ENCODE data around the gene ELOF1.
"Not testable (repeated sequence)": the region's sequence is repeated elsewhere in the genome, so short reads cannot be mapped to it uniquely, and the experiment has no call there.

Gene ELOF1

DNA sequence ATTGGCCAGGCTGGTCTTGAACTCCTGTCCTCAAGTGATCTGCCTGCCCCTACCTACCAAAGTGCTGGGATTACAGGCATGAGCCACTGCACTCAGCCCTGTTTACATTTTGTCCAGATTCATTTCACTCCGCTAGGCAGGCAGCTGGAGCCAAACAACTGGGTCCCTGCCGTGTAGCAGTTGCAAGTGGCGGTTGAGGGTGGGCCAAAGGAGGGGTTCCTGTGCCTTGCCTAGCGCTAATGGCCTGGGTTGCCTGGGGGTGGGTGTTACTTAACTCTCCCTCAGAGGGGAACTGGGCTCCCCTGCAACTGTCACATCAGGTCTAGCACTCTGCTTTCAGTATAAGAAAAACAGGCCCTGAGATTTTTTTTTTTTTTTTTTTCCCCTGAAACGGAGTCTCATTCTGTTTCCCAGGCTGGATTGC, 11.0 kb upstream of the ELOF1 start:
- no peak for DNase-seq (ENCODE audit: low read depth in 2 of 2)

DNA sequence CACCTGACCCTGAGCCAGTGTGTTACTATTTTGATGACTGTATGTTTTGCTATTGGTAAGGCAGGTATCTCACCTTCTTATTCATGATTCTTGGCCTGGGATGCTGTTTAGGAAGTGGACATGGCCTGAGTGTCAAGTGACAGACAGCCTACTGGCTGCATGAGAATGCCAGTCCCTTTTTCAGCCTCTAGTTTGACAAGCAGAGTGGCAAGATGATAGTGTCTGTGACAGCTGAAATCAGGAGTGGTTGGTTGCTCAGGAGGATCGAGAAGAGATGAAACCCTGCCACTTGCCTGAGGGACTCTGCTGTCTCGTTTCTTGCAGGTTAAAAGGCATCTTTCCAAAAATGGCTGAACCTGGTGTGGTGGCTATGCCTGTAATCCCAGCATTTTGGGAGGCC, 7.1 kb upstream of the ELOF1 start:
- no peak for DNase-seq (ENCODE audit: low read depth in 2 of 2)

DNA sequence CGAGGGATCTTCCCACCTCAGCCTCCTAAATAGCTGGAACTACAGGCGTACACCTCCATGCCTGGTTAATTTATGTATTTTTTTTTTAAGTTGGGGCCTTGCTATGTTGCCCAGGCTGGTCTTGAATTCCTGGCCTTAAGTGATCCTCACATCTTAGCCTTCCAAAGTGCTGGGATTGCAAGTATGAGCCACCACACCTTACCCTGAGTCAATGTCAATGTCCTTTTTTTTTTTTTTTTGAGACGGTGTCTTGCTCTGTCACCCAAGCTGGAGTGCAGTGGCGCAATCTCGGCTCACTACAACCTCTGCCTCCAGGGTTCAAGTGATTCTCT, 6.6 kb upstream of the ELOF1 start:
- not testable (repeated sequence) for DNase-seq (ENCODE audit: low read depth in 2 of 2)

DNA sequence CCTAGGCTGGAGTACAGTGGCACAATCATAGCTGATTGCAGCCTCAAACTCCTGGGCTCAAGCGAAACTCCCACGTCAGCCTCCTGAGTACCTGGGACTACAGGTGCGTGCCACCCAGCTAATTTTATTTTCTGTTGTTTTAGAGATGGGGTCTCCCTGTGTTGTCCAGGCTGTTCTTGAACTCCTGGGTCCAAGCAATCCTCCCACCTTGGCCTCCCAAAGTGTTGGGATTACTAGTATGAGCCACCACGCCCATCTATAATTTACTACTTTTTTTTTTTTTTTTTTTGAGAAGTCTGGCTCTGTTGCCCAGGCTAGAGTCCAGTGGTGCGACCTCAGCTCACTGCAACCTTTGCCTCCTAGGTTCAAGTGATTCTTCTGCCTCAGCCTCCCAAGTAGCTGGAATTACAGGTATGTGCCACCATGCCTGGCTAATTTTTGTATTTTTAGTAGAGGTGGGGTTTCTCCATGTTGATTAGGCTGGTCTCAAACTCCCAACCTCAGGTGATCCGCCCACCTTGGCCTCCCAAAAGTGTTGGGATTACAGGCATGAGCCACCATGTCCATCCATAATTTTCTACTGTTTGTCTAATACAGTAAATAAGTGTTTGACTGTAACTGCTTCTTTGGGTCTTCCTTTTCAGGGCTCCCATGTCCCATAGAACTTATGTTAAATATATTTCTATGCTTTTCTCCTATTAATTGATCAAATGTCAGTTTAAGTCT, 5.2 kb upstream of the ELOF1 start:
- DNase-seq (ENCODE audit: low read depth in 2 of 2): not testable (repeated sequence)

DNA sequence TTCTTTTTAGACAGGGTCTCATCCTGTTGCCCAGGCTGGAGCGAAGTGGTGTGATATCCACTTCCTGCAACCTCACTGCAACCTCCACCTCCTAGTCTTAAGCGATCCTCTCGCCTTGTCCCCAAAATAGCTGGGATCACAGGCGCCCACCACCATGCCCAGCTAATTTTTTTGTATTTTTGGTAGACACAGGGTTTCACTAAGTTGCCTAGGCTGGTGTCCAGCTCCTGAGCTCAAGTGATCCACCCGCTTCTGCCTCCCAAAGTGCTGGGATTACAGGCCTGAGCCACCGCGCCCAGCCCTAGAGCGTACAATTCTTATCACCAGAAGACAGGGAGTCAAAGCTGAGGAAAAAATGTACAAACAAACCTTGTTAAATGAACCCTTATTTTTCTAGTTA, 4.5 kb upstream of the ELOF1 start:
- DNase-seq (ENCODE audit: low read depth in 2 of 2): no peak

DNA sequence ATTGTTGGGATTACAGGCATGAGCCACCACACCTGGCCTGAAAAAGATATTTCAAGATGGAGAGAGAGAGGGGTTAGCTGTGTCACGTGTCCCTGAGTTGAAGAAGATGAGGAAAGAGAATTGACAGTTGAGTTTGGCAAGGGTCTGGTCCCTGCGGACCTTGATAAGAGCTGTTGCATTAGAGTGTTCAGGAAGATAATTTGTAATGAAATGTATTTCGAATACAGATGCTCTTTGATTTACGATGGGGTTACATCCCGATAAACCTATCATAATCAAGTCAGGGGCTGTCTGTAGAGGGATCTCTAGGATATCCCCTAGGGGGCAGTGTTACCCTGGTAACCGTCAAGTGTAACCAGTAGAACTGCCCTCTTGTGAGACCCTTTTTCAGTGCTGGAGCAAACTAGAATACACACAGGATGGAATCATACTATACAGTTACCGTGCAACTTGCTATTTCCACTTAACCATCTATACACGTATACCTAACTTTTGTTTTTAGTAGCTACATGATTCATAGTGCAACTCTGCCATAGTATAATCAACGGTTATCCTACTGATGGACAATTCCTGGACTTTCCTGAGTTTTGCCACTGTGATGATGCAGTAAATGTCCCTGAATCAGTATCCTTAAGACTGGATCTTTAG, 1.5 kb upstream of the ELOF1 start:
- peak in 1 of 2 donors; percentile 59 for DNase-seq (ENCODE audit: low read depth in 2 of 2)

DNA sequence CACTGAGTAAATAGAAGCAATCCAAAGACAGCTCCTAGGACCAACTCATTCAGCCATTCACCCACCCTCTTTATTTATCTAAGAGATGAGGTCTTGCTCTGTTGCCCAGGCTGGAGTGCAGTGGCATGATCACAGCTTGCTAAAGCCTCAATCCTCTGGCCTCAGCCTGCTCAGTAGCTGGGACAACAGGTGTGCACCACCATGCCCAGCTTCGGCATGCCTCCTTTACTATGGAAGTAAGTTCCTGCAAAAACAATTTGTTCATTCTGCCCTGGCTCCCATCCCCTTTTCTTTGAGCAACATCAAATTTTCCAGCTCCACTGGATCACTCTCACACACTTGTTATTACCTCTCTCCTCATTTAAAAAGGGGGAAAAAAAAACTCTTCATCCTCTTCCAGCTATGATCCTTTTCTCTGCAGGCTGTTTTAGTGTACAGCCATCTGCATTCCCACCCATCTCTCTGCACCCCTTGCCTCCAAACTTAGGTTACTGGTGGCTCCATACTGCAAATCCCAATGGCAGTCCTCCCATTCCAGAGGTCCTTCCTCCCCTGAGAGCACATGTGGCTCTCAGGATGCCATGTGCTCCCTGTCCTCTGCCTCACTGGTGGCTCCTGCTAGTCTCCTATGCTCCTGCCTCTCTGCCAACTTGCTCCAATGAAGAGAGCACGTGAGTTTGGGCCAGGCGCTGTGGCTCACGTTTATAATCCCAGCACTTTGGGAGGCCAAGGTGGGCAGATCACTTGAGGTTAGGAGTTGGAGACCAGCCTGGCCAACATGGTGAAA, 2.2 kb downstream of the ELOF1 start:
- DNase-seq (ENCODE audit: low read depth in 2 of 2): no peak

DNA sequence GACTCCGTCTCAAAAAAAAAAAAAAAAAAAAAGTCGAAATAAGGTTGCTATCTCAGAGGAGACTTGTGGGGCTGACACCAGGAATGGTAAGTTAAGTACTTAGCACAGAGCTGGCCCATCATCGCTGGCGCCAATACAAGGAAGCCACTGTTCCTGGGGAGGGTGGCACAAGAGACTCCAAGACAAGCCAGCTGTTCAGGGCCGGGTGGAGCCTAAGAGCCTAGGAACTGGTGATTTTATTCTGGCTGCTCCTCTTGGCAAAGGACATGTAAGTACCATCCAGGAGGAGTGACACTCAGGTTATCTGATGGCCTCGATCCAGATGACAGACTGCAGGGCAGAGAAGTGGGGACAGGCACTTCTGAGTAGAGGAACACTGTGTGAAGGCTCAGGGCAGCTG, 3.8 kb downstream of the ELOF1 start:
- DNase-seq (ENCODE audit: low read depth in 2 of 2): no peak

- DNase-seq (ENCODE audit: low read depth in 2 of 2): no peak
These were observed 4.9 kb downstream of the ELOF1 start for GRCh38 chr19:11554160-11554559.

DNA sequence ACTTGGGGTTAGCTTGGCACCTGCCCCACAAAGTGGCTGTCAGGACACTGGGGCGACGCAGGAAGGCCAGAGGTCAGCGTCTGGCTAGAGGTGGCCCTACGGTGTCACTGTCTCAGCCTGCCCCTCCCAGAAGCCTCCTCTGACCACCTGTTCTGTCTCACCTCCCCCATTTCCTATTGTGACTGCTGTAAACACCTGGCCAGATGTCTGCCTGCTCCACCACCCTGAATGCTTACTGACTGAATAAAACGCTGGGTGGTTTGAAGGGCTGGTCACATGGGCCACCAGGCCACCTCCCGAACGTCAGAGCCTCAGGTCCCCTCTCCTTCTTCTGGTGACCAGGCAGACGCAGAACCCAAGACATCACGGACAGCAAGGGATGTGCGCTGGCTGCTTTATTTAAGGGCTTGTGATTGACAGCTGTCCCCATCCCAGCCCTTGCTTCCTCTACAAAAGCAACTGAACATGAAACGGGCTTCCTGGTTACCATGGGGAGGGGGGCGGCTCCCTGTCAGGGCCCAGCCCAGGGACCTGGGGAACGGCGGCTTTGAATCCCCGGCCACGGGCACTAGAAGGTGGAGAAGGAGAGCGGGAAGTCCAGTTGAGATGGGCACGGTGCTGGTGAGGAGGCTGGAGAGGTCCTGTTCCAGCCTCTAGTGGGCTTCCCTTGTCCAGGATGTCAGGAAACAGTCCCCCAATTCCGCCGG, 6.2 kb downstream of the ELOF1 start:
- no peak for DNase-seq (ENCODE audit: low read depth in 2 of 2)

- DNase-seq (ENCODE audit: low read depth in 2 of 2): no peak
These were observed 7.3 kb downstream of the ELOF1 start for GRCh38 chr19:11551603-11552235.

DNA sequence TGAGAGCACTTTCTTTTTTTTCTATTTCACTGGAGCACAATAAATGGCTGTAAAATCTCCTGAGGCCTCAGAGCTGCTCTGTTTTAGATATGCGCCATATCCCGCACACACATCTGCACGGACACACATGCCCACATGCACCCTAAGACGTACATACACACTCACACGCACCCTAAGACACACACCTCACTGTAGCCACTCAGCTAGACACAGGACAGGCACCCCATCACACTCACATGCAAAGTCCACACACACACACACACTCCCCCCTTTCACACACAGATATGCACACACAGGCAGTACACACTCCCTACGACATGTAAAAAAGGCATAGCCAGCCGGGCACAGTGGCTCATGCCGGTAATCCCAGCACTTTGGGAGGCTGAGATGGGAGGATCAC, 8.8 kb downstream of the ELOF1 start:
- DNase-seq (ENCODE audit: low read depth in 2 of 2): no peak

DNA sequence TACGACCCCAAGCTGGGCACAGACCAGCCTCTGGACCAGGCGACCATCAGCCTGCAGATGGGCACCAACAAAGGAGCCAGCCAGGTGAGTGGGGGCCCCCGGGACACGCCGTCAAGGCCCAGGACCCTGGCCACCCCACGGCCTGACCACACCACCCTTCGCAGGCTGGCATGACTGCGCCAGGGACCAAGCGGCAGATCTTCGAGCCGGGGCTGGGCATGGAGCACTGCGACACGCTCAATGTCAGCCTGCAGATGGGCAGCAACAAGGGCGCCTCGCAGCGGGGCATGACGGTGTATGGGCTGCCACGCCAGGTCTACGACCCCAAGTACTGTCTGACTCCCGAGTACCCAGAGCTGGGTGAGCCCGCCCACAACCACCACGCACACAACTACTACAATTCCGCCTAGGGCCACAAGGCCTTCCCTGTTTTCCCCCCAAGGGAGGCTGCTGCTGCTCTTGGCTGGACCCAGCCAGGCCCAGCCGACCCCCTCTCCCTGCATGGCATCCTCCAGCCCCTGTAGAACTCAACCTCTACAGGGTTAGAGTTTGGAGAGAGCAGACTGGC, 9.6 kb downstream of the ELOF1 start:
- no peak for DNase-seq (ENCODE audit: low read depth in 2 of 2)

DNA sequence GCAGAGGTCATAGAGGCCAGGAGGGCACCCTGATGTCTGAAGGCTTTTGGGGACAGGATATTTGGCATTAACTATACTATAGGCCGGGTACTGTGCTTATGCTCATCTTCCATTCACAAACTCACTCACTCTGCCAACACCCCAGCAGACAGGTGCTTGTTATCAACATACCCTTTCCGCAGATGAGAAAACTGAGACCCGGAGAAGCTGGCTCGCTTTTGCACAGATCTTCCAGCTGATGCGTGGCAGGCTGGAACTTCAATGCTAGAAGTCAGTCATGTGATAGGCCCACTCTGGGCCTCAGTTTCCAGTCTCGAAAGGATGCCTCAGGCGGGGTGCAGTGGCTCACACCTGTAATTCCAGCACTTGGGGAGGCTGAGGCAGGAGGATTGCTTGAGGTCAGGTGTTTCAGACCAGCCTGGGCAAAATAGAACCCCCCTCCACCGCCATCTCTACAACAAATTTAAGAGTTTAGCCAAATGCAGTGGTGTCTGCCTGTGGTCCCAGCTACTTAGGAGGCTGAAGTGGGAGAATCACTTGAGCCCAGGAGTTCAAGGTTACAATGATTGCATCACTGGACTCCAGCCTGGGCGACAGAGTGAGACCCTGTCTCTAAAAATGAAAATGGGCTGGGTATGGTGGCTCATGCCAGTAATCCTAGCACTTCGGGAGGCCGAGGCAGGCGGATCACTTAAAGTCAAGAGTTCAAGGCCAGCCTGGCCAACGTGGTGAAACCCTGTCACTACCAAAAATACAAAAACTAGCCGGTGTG, 10.9 kb downstream of the ELOF1 start:
- no peak for DNase-seq (ENCODE audit: low read depth in 2 of 2)

DNA sequence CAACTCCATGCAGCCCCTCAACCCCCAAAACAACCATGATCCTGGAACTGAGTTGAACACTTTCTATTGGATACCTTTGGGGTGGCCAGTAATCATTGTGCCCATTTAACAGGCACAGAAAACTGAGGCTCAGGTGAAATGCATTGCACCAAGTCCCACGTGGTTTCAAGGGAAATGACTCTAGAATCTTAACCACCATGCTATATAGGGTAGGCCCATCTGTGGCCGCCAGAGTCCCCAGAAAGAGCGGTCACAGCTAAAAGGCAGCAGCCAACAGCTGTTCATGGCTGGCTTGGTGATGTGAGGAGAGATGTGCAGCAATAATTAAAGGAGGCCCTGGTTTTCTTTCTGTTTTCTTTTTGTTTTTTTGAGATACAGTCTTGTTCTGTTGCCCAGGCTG, 17.8 kb downstream of the ELOF1 start:
- no peak for DNase-seq (ENCODE audit: low read depth in 2 of 2)

DNA sequence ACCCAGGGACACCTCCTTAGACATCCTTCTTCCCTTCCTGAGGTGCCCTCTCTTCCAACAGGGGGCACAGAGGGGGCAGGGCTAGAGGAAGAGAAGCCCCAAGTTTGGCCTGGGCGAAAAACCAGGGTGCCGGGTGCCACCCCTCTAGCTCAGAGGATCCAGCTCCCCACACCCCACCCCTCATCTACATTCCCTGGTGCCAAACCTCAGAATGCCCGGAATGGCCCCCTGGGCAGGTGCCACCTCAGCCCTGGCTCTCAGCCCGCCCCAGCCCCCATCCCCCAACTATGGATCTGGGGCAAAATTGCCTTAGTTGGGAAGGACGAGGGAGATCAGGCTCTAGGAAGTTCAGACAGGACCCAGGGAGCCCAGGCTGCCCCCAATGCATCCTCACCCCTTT, 18.4 kb downstream of the ELOF1 start:
- DNase-seq (ENCODE audit: low read depth in 2 of 2): no peak

DNA sequence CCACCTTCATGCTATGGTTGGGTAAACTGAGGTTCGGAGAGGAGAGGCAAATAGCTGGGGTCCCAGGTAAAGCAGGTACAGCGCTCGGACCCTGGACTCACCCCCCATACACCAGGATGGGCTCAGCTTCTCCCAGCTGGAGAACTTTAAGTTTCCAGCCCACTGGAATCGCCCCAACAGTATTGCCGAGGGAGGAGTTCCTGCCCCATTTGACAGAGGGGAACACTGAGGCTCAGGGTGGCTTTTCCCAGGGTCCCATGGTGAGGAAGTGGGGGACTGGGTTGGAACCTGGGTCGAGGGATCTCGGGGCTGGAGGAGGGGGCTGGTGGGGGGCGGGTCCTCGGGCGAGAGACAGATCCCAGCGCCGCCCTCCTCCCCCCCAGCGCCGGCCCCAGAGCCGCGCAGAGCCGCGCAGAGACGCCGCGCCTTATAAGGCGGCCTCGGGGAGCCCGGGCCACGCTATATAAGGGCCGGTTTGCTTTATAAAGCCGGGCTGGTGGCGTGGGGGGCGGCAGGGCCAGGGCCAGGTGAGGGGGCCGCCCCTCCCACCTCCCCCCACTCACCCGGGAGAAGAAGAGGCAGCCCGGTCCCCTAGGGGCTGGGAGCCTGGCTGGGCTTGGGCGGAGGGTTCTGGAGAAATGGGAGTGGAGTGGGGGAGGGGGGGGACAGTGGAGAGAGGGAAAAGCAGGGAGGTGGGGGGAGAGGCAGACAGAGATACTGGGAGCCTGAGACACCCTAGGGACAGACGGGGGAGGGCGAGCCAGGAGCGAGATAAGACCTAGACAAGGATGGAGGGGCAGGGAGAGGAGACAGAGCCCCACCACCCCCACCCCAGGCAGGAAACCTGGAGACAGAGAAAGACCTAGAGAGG, 19.3 kb downstream of the ELOF1 start:
- DNase-seq (ENCODE audit: low read depth in 2 of 2): no peak

DNA sequence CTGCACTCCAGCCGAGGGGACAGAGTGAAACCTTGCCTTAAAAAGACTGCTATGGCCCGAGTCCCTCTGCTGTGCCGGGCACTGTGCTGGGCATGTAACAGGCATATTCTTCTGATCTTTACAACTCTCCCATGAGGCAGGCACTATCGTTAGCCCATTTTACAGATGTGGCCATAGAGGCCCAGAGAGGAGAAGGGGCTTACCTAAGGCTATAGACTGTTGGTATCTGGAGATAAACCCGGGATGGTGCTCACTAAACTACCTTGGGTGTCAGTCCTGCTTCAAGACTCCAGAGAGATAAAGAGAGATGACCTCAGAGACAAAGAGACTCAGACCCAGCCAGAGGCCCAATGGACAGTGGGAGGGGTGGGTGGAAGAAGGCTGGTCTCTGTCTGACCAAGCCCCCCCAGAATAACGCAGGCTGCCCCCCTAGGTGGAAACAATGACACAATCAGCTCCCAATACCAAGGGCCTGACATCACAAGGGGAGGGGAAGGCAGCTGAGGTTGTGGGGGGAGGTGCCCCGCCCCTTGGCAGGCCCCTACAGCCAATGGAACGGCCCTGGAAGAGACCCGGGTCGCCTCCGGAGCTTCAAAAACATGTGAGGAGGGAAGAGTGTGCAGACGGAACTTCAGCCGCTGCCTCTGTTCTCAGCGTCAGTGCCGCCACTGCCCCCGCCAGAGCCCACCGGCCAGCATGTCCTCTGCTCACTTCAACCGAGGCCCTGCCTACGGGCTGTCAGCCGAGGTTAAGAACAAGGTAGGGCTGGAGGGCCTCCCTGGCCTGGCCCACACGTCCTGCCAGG, 20.6 kb downstream of the ELOF1 start, which contains the start of gene CNN1:
Gene CNN1, plus strand, starts transcription at position 620 of the 805 bp plus-strand sequence. Its CDS starts 77 bp downstream, at position 697.
- no peak for DNase-seq (ENCODE audit: low read depth in 2 of 2)

Measured in stimulated activated CD4-positive, alpha-beta T cell treated with anti-CD3 and anti-CD28 coated beads, Interleukin-4, amount 100 ng/mL, for 48 hours (primary cell).